ENCODE results near the gene RBFOX1.

- TF ChIP-seq CTCF (IDR thresholded peaks at IDR 0.05) (no peak), EZH2 (IDR thresholded peaks at IDR 0.05; ENCODE audit: borderline replicate concordance, insufficient read depth, low read depth, low read length, poor library complexity, severe bottlenecking) (no peak)
Measured at GRCh38 chr16:7344830-7345780, 12.5 kb downstream of the RBFOX1 start.
